GM12878 (cell line): ENCODE measurements around the gene COQ2. TPM values are rescaled to one million over a fixed set of nuclear protein-coding genes. Genes with fewer than 3 reads are reported as not detected.

Source experiments
- BHLHE40 ChIP-seq, 2 experiments: fragments of 450-650 bp in 1 of 2; IDR thresholded peaks; 2 replicates each; pipeline ENCODE4 v1.6.1; 2011 to 2017; ENCODE audit warnings: low read depth in 2 of 2, borderline replicate concordance in 1 of 2, improper control_type of control experiment in 1 of 2, low read length in 1 of 2, mild to moderate bottlenecking in 1 of 2
- HSF1 ChIP-seq: fragments of 150-350 bp; IDR thresholded peaks from 2 replicates; pipeline ENCODE4 v1.6.1; 2014; ENCODE audit warnings: mild to moderate bottlenecking, low read depth, low read length
- IRF4 ChIP-seq: IDR thresholded peaks from 2 replicates; pipeline ENCODE4 v1.6.1; 2011; ENCODE audit warnings: low read depth, low read length
- MLLT1 ChIP-seq: fragments of 450-650 bp; IDR thresholded peaks from 2 replicates; pipeline ENCODE4 v1.6.1; 2016; ENCODE audit warnings: mild to moderate bottlenecking
- MTA2 ChIP-seq: fragments of 450-650 bp; IDR thresholded peaks from 2 replicates; pipeline ENCODE4 v1.6.1; 2016; ENCODE audit warnings: low read depth, mild to moderate bottlenecking, moderate library complexity
- NKRF ChIP-seq: fragments of 450-650 bp; conservative IDR thresholded peaks from 2 replicates; pipeline ENCODE4 v1.6.1; 2017; ENCODE audit warnings: mild to moderate bottlenecking, moderate library complexity
- SP1 ChIP-seq: IDR thresholded peaks from one replicate; pipeline ENCODE4 v1.6.1; 2011; ENCODE audit warnings: low read depth, low read length
- ZNF217 ChIP-seq: fragments of 450-650 bp; IDR thresholded peaks from 2 replicates; pipeline ENCODE4 v1.6.1; 2017; ENCODE audit warnings: antibody characterized with exemption, mild to moderate bottlenecking
- ZSCAN29 ChIP-seq: fragments of 450-650 bp; IDR thresholded peaks from 2 replicates; pipeline ENCODE4 v1.6.1; 2017; ENCODE audit warnings: mild to moderate bottlenecking, moderate library complexity
- polyA plus RNA-seq, 11 experiments: library from polyadenylated mRNA; depleted of rRNA in 4 of 11; unstranded in 6 of 11; stranded (reverse) in 5 of 11; fragments of >200 nt; fragmentation: Nextera tagmentation in 4 of 11; fragmentation: Illumina TruSeq in 1 of 11; extraction: Ambion mirVana in 4 of 11; extraction: Trizol in 1 of 11; gene quantifications; 1 replicate in 1 of 11; 2 replicates in 10 of 11; pipeline versions ENCODE4 v1.2.1 to v1.2.3, GENCODE V29; 2011 to 2016; ENCODE audit warnings: inconsistent platforms in 2 of 11, missing spikeins in 2 of 11, low read depth in 1 of 11
- total RNA-seq, 4 experiments: library from RNA; depleted of rRNA in 3 of 4; stranded (reverse); fragments of >200 nt in 3 of 4; fragmentation: Illumina TruSeq in 1 of 4; extraction: Trizol in 1 of 4; gene quantifications; 2 replicates each; pipeline versions ENCODE4 v1.2.1 to v1.2.3, GENCODE V29; 2013 to 2021

Gene COQ2
- total and polyA plus RNA-seq, 10 of the 15 experiments (the other 5 are each of a cell fraction or from before 2014, with no cell fraction given), result 5.0 to 46.7 (median 19.1) TPM

- TF ChIP-seq HSF1, result no peak
- no peak for TF ChIP-seq BHLHE40 (IDR thresholded peaks at IDR 0.05; ENCODE audit: borderline replicate concordance in 1 of 2, low read depth in 2 of 2, low read length in 1 of 2)
- no peak for TF ChIP-seq ZSCAN29
- no peak for TF ChIP-seq ZNF217
- no peak for TF ChIP-seq NKRF
- TF ChIP-seq IRF4, result no peak
- no peak for TF ChIP-seq MLLT1
- TF ChIP-seq MTA2, result no peak
- TF ChIP-seq SP1, result no peak
These were observed 29.0 kb downstream of the COQ2 start (continued) for GRCh38 chr4:83255584-83255983.
